ENCODE results near the gene TBL1Y.

DNA sequence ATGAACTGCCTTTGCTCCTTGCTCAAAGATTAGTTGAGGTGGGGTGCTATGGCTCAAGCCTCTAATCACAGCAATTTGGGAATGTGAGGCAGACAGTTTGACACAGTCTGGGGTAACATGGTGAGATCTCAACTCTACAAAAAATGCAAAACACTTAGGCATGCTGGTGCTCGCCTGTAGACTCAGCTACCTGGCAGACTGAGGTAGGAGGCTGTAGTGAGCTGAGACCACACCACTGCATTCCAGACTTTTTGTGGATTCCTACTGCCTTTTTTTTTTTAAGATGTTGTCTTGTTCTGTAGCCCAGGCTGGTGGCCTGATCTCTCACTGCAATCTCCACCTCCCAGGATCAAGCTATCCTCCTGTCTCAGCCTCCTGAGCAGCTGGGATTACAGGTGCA lies 2.9 kb upstream of the TBL1Y start:
- no peak for TF ChIP-seq POLR2A (IDR thresholded peaks at IDR 0.05)
- TF ChIP-seq, protein P1, sequence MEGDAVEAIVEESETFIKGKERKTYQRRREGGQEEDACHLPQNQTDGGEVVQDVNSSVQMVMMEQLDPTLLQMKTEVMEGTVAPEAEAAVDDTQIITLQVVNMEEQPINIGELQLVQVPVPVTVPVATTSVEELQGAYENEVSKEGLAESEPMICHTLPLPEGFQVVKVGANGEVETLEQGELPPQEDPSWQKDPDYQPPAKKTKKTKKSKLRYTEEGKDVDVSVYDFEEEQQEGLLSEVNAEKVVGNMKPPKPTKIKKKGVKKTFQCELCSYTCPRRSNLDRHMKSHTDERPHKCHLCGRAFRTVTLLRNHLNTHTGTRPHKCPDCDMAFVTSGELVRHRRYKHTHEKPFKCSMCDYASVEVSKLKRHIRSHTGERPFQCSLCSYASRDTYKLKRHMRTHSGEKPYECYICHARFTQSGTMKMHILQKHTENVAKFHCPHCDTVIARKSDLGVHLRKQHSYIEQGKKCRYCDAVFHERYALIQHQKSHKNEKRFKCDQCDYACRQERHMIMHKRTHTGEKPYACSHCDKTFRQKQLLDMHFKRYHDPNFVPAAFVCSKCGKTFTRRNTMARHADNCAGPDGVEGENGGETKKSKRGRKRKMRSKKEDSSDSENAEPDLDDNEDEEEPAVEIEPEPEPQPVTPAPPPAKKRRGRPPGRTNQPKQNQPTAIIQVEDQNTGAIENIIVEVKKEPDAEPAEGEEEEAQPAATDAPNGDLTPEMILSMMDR (IDR thresholded peaks at IDR 0.05) = no peak
